SK-N-SH treated with all-trans-retinoic acid at 6 μM for 48 hours (cell line): Measurements from ENCODE around the gene SARDH.

Experiments used
- ATAC-seq: fragments of 200-7000 bp; cut with Tn5 transposase; 3 replicates; pipeline ENCODE4 v1.9.1; 2020; ENCODE audit warnings: mild to moderate bottlenecking, moderate library complexity
- ARNTL ChIP-seq: fragments of 450-650 bp; formaldehyde crosslinking; IDR thresholded peaks from 2 replicates; pipeline ENCODE4 v1.5.0; 2020; ENCODE audit warnings: low read depth, mild to moderate bottlenecking, moderate library complexity, borderline replicate concordance
- CREB5 ChIP-seq: fragments of 250-450 bp; sonication (Bioruptor Pico); IDR thresholded peaks from 2 replicates; pipeline ENCODE4 v1.5.1; 2020; ENCODE audit warnings: low read depth, mild to moderate bottlenecking, moderate library complexity
- CSRNP3 ChIP-seq: fragments of 250-450 bp; sonication (Bioruptor Pico); IDR thresholded peaks from 2 replicates; pipeline ENCODE4 v1.5.1; 2021; ENCODE audit warnings: mild to moderate bottlenecking, moderate library complexity
- ISL1 ChIP-seq: fragments of 250-450 bp; sonication (Bioruptor Pico); IDR thresholded peaks from 2 replicates; pipeline ENCODE4 v2.1.2; 2022; ENCODE audit warnings: mild to moderate bottlenecking, moderate library complexity
- OSR1 ChIP-seq: fragments of 250-450 bp; sonication (Bioruptor Pico); IDR thresholded peaks from 2 replicates; pipeline ENCODE4 v1.8.0; 2022; ENCODE audit warnings: moderate library complexity, mild to moderate bottlenecking, inconsistent platforms
- PATZ1 ChIP-seq: fragments of 250-450 bp; sonication (Bioruptor Pico); IDR thresholded peaks from 2 replicates; pipeline ENCODE4 v1.8.0; 2020; ENCODE audit warnings: mild to moderate bottlenecking, moderate library complexity, borderline replicate concordance
- POU6F1 ChIP-seq: fragments of 250-450 bp; sonication (Bioruptor Pico); IDR thresholded peaks from 2 replicates; pipeline ENCODE4 v1.8.0; 2021; ENCODE audit warnings: low read depth, mild to moderate bottlenecking, moderate library complexity, borderline replicate concordance
- RARB ChIP-seq: fragments of 250-450 bp; sonication (Bioruptor Pico); IDR thresholded peaks from 2 replicates; pipeline ENCODE4 v1.8.0; 2021; ENCODE audit warnings: mild to moderate bottlenecking, moderate library complexity
- SNAI2 ChIP-seq: fragments of 250-450 bp; sonication (Bioruptor Pico); IDR thresholded peaks from 2 replicates; pipeline ENCODE4 v1.5.0; 2020; ENCODE audit warnings: mild to moderate bottlenecking, moderate library complexity
- TOX ChIP-seq: fragments of 250-450 bp; sonication (Bioruptor Pico); IDR thresholded peaks from 2 replicates; pipeline ENCODE4 v1.8.0; 2021; ENCODE audit warnings: mild to moderate bottlenecking, moderate library complexity, borderline replicate concordance
- TSHZ2 ChIP-seq: fragments of 250-450 bp; sonication (Bioruptor Pico); IDR thresholded peaks from 2 replicates; pipeline ENCODE4 v1.5.0; 2020; ENCODE audit warnings: mild to moderate bottlenecking, moderate library complexity
- ZC3H10 ChIP-seq: fragments of 250-450 bp; sonication (Bioruptor Pico); IDR thresholded peaks from 2 replicates; pipeline ENCODE4 v1.5.1; 2021; ENCODE audit warnings: mild to moderate bottlenecking, moderate library complexity
- ZFP3 ChIP-seq: fragments of 250-450 bp; sonication (Bioruptor Pico); IDR thresholded peaks from 2 replicates; pipeline ENCODE4 v1.5.0; 2020; ENCODE audit warnings: mild to moderate bottlenecking, moderate library complexity
- ZNF565 ChIP-seq: fragments of 450-650 bp; formaldehyde crosslinking; conservative IDR thresholded peaks from 2 replicates; pipeline ENCODE4 v1.5.0; 2020; ENCODE audit warnings: low read depth, mild to moderate bottlenecking, moderate library complexity
- ZNF70 ChIP-seq: fragments of 450-650 bp; formaldehyde crosslinking; IDR thresholded peaks from 2 replicates; pipeline ENCODE4 v1.5.0; 2020; ENCODE audit warnings: mild to moderate bottlenecking, moderate library complexity

Gene SARDH

GRCh38 chr9:133694686-133695085, 43.5 kb downstream of the SARDH start (continued):
- no peak for TF ChIP-seq ZNF70 (CRISPR knock-in tag)
- no peak for TF ChIP-seq ZNF565 (CRISPR knock-in tag)
- TF ChIP-seq ISL1 (CRISPR knock-in tag), result no peak
- no peak for TF ChIP-seq CSRNP3 (CRISPR knock-in tag)
- no peak for TF ChIP-seq ARNTL (CRISPR knock-in tag)
- no peak for TF ChIP-seq TOX
- TF ChIP-seq TSHZ2 (CRISPR knock-in tag), result no peak

GRCh38 chr9:133693703-133694529, 44.2 kb downstream of the SARDH start:
- ATAC-seq, result no peak
- no peak for TF ChIP-seq RARB (CRISPR knock-in tag)
- no peak for TF ChIP-seq TOX
- no peak for TF ChIP-seq ZFP3 (CRISPR knock-in tag)
- no peak for TF ChIP-seq ZNF565 (CRISPR knock-in tag)
- no peak for TF ChIP-seq CREB5 (CRISPR knock-in tag)
- TF ChIP-seq OSR1, result no peak
- TF ChIP-seq SNAI2 (CRISPR knock-in tag), result no peak
- no peak for TF ChIP-seq POU6F1 (CRISPR knock-in tag)
- TF ChIP-seq ZC3H10 (CRISPR knock-in tag), result no peak
- TF ChIP-seq CSRNP3 (CRISPR knock-in tag), result no peak
- no peak for TF ChIP-seq TSHZ2 (CRISPR knock-in tag)

DNA sequence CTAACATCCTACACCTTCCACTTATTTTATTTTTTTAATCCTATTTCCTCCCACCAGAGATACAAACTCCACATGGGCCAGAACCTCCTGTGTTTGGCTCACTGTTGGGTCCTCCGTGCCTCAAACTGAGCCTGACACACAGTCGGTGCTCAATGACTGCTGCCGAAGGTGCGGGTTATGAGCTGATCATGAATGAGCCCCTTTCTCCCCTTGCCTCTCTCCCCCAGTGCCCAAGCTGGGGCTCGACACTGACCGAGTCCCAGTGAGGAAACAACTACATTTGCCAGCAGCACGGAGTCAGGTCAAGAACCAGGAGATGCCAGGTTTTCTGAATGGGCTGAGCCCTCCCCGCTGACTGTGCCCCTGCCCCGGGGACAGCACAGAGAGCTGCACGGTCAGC, 45.0 kb downstream of the SARDH start:
- ATAC-seq, result no peak
- no peak for TF ChIP-seq CSRNP3 (CRISPR knock-in tag)
- no peak for TF ChIP-seq PATZ1 (CRISPR knock-in tag)
